ENCODE measurements around the gene CNPY2. TPM values are rescaled to one million over a fixed set of nuclear protein-coding genes. Genes with fewer than 3 reads are reported as not detected.
"Not testable (repeated sequence)": the region's sequence is repeated elsewhere in the genome, so short reads cannot be mapped to it uniquely, and the experiment has no call there.

Gene CNPY2
- total RNA-seq, 1 experiment from 2014 or later: 169 TPM

GRCh38 chr12:56271031-56271430, 44.8 kb downstream of the CNPY2 start:
- no peaks in the 10 kb centered on the region for H3K9me3 Mint-ChIP-seq (ENCODE audit: unreplicated experiment)
- no peak overlapping the region for H3K4me3 Mint-ChIP-seq (ENCODE audit: unreplicated experiment)
- ChIA-PET POLR2A (interaction anchor here (0.6 to 1.2 kb wide), 3 partner anchors 9 to 143 kb away, joined by 3 to 4 read pairs (median 3); partner anchors contain the start of genes ESYT1 and RNF41), CTCF (interaction anchor here (0.6 to 1.0 kb wide), 4 partner anchors 14 to 188 kb away, joined by 3 to 4 read pairs (median 4); partner anchors contain the start of gene PA2G4)
- BruUV-seq (replicated peaks): no TSS peak
- no peak for DNase-seq (ENCODE audit: unreplicated experiment)
- no peak overlapping the region for H3K27ac Mint-ChIP-seq (ENCODE audit: low read depth, unreplicated experiment)
- peaks cover 5% of the 10 kb centered on the region for H3K4me1 Mint-ChIP-seq (ENCODE audit: insufficient read depth, unreplicated experiment)
- intact Hi-C loops (cut with micrococcal nuclease): no loop called here
- no peaks in the 10 kb centered on the region for H3K27me3 Mint-ChIP-seq (ENCODE audit: insufficient read depth, unreplicated experiment)
- peaks cover 56% of the 10 kb centered on the region for H3K36me3 Mint-ChIP-seq (ENCODE audit: insufficient read depth, unreplicated experiment)
- TF ChIP-seq CTCF (IDR thresholded peaks at IDR 0.05; ENCODE audit: unreplicated experiment): no peak

GRCh38 chr12:56267443-56268071, 48.2 kb downstream of the CNPY2 start:
- CTCF ChIA-PET: interaction anchor here (0.6 to 1.8 kb wide), 9 partner anchors 12 to 499 kb away, joined by 3 to 9 read pairs (median 4); no protein-coding TSS in a partner anchor
- POLR2A ChIA-PET: interaction anchor here (0.6 to 2.2 kb wide), 12 partner anchors 9 to 332 kb away, joined by 3 to 10 read pairs (median 4); partner anchors contain the start of genes ANKRD52, CNPY2, PAN2 and SMARCC2
- peak overlapping the region; percentile 51 for H3K27ac Mint-ChIP-seq (ENCODE audit: low read depth, unreplicated experiment)
- no peaks in the 10 kb centered on the region for H3K27me3 Mint-ChIP-seq (ENCODE audit: insufficient read depth, unreplicated experiment)
- peaks cover 5% of the 10 kb centered on the region for H3K4me1 Mint-ChIP-seq (ENCODE audit: insufficient read depth, unreplicated experiment)
- intact Hi-C loops (cut with micrococcal nuclease): no loop called here
- H3K9me3 Mint-ChIP-seq (ENCODE audit: unreplicated experiment): no peaks in the 10 kb centered on the region
- no peak for DNase-seq (ENCODE audit: unreplicated experiment)
- peaks cover 21% of the 10 kb centered on the region for H3K36me3 Mint-ChIP-seq (ENCODE audit: insufficient read depth, unreplicated experiment)
- TF ChIP-seq CTCF (IDR thresholded peaks at IDR 0.05; ENCODE audit: unreplicated experiment): no peak
- H3K4me3 Mint-ChIP-seq (ENCODE audit: unreplicated experiment): peak overlapping the region; percentile 89
- BruUV-seq (replicated peaks): no TSS peak

- no TSS peak for BruUV-seq (replicated peaks)
- Mint-ChIP-seq H3K36me3 (ENCODE audit: insufficient read depth, unreplicated experiment) (peaks cover 14% of the 10 kb centered on the region), H3K9me3 (ENCODE audit: unreplicated experiment) (no peaks in the 10 kb centered on the region), H3K27ac (ENCODE audit: low read depth, unreplicated experiment) (peak within 1 kb of the TSS; percentile 51), H3K27me3 (ENCODE audit: insufficient read depth, unreplicated experiment) (no peaks in the 10 kb centered on the region), H3K4me1 (ENCODE audit: insufficient read depth, unreplicated experiment) (peaks cover 9% of the 10 kb centered on the region), H3K4me3 (ENCODE audit: unreplicated experiment) (peak within 1 kb of the TSS; percentile 89)
- peak; percentile 84 for DNase-seq (ENCODE audit: unreplicated experiment)
- CTCF ChIA-PET: interaction anchor here (0.5 to 1.8 kb wide), 15 partner anchors 9 to 498 kb away, joined by 3 to 12 read pairs (median 4); partner anchors contain the start of gene ANKRD52
- TF ChIP-seq CTCF (IDR thresholded peaks at IDR 0.05; ENCODE audit: unreplicated experiment): peak; percentile 62
- intact Hi-C loops (cut with micrococcal nuclease): loop anchor here (1.0 kb wide), 1 partner anchor 197 kb away; no protein-coding TSS in a partner anchor
- POLR2A ChIA-PET: interaction anchor here (0.6 to 2.2 kb wide), 19 partner anchors 9 to 410 kb away, joined by 3 to 10 read pairs (median 4); partner anchors contain the start of genes ANKRD52, CNPY2, ESYT1 and PAN2
These were observed 48.9 kb downstream of the CNPY2 start, which contains the start of gene COQ10A for GRCh38 chr12:56266693-56267442. Gene COQ10A, plus strand, starts transcription at chr12:56266942. Its CDS starts 177 bp downstream, at chr12:56267119.

- CTCF ChIA-PET: interaction anchor here (0.5 to 1.8 kb wide), 12 partner anchors 8 to 267 kb away, joined by 3 to 12 read pairs (median 4); partner anchors contain the start of genes ANKRD52 and IL23A
These were observed 49.6 kb downstream of the CNPY2 start for GRCh38 chr12:56266068-56266692.

GRCh38 chr12:56262955-56263354, 52.8 kb downstream of the CNPY2 start:
- peaks cover 28% of the 10 kb centered on the region for H3K4me1 Mint-ChIP-seq (ENCODE audit: insufficient read depth, unreplicated experiment)
- H3K27ac Mint-ChIP-seq (ENCODE audit: low read depth, unreplicated experiment); BruUV-seq (replicated peaks); H3K27me3 Mint-ChIP-seq (ENCODE audit: insufficient read depth, unreplicated experiment); H3K36me3 Mint-ChIP-seq (ENCODE audit: insufficient read depth, unreplicated experiment); DNase-seq (ENCODE audit: unreplicated experiment); H3K4me3 Mint-ChIP-seq (ENCODE audit: unreplicated experiment); intact Hi-C loops (cut with micrococcal nuclease); H3K9me3 Mint-ChIP-seq (ENCODE audit: unreplicated experiment): not testable (repeated sequence)
- CTCF ChIA-PET: interaction anchor here (0.7 to 0.9 kb wide), 4 partner anchors 35 to 1624 kb away, joined by 3 read pairs; partner anchors contain the start of gene RPL41
- POLR2A ChIA-PET: interaction anchor here (0.9 to 3.0 kb wide), 4 partner anchors 36 to 135 kb away, joined by 4 to 11 read pairs (median 6); partner anchors contain the start of genes CNPY2, ESYT1 and RNF41

More at GRCh38 chr12:56266068-56266692, 49.6 kb downstream of the CNPY2 start:
- not testable (repeated sequence) for H3K27me3 Mint-ChIP-seq (ENCODE audit: insufficient read depth, unreplicated experiment); H3K9me3 Mint-ChIP-seq (ENCODE audit: unreplicated experiment); BruUV-seq (replicated peaks); DNase-seq (ENCODE audit: unreplicated experiment)
- Mint-ChIP-seq H3K36me3 (ENCODE audit: insufficient read depth, unreplicated experiment) (peaks cover 13% of the 10 kb centered on the region), H3K4me1 (ENCODE audit: insufficient read depth, unreplicated experiment) (peaks cover 16% of the 10 kb centered on the region), H3K27ac (ENCODE audit: low read depth, unreplicated experiment) (peak overlapping the region; percentile 51), H3K4me3 (ENCODE audit: unreplicated experiment) (peak overlapping the region; percentile 89)
- POLR2A ChIA-PET: interaction anchor here (0.6 to 2.2 kb wide), 17 partner anchors 8 to 411 kb away, joined by 3 to 10 read pairs (median 4); partner anchors contain the start of genes ANKRD52, CNPY2, ESYT1 and PAN2
- intact Hi-C loops (cut with micrococcal nuclease): loop anchor here (1.0 kb wide), 1 partner anchor 198 kb away; no protein-coding TSS in a partner anchor
